GM10266 (cell line): Measurements from ENCODE around the gene NPSR1.
"Not testable (repeated sequence)": the region's sequence is repeated elsewhere in the genome, so short reads cannot be mapped to it uniquely, and the experiment has no call there.

Experiments used
- DNase-seq: peaks from one replicate; pipeline ENCODE4 v3.0.0; 2012; ENCODE audit errors: extremely low spot score
- CTCF ChIP-seq: IDR thresholded peaks from 2 replicates; pipeline ENCODE4 v1.5.1; 2012; ENCODE audit warnings: mild to moderate bottlenecking, low read depth; ENCODE audit not compliant: control insufficient read depth, insufficient read depth; ENCODE audit errors: missing control alignments

Gene NPSR1

DNA sequence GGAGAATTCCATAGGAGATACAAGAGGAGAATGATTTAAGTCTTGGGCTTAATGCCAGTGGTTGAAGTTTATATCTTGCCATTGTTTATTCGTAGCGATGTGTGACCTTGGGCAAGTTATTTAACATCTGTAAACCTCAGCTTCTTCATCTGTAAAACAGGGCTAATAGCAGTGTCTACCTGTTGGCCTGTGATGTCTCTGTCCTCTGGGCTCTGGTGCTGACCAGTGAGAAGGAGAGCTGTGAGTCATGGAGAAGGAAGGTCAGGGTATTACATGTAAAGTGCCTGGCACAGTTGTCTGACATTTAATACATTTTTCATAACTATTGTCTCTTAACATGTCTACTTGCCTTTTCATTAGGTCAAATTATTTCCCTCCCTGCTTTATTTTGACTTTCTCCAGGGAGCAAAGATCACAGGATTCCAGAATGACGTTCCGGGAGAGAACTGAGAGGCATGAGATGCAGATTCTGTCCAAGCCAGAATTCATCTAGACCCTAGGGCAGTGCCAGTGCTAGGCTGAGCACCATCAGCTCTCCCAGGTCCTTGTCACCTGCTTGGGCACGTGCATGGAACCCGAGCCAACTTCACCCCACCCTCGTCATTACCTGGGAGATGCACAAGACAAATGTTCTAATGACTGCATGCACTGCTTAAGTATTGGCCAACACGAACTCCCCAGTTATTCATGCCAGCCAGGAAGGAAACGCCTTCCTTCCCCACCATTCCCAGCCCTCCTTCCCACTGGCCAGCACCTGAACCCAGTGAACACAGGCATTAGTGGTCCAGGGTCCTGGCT is 191.3 kb downstream of the NPSR1 start:
- no peak for DNase-seq
- TF ChIP-seq CTCF, result no peak

- no peak for DNase-seq
These were observed 192.0 kb downstream of the NPSR1 start for GRCh38 chr7:34849986-34850385.

GRCh38 chr7:34850681-34851080 is 192.7 kb downstream of the NPSR1 start:
- DNase-seq, result no peak
- TF ChIP-seq CTCF, result no peak

More at GRCh38 chr7:34849986-34850385, 192.0 kb downstream of the NPSR1 start:
- TF ChIP-seq CTCF, result no peak

GRCh38 chr7:34851431-34851830 is 193.4 kb downstream of the NPSR1 start:
- no peak for TF ChIP-seq CTCF
- DNase-seq, result no peak

DNA sequence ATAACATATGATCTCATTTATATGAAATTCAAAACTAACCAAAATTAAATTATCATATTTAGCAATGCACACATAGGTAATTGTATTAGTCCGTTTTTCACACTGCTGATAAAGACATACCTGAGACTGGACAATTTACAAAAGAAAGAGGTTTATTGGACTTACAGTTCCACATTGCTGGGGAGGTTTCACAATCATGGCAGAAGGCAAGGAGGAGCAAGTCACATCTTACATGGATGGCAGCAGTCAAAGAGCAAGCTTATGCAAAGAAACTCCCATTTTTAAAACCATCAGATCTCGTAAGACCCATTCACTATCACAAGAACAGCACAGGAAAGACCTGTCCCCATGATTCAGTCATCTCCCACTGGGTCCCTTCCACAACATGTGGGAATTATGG is 200.4 kb downstream of the NPSR1 start:
- not testable (repeated sequence) for DNase-seq

- DNase-seq, result not testable (repeated sequence)
These were observed 201.3 kb downstream of the NPSR1 start for GRCh38 chr7:34859281-34859680.

DNA sequence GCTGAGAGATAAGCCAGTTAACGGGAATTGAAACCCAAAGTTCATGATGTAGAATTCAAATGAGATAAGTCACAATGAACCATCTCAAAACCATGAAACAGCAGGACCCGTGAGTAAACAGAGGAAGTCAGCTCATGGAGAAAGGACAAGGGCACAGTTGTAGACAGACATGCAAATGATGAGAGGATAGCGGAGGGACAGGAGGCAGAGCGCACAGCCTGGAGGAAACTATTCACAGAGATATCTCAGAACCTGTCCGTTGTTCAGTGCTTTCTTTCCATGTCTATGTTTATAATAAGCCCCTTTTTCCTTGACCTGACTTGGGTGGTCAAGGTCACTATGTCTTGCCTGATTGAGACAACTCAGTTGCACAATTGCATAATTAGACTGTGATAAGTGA is 208.2 kb downstream of the NPSR1 start:
- DNase-seq, result not testable (repeated sequence)

GRCh38 chr7:34867341-34867740 is 209.3 kb downstream of the NPSR1 start:
- not testable (repeated sequence) for DNase-seq

DNA sequence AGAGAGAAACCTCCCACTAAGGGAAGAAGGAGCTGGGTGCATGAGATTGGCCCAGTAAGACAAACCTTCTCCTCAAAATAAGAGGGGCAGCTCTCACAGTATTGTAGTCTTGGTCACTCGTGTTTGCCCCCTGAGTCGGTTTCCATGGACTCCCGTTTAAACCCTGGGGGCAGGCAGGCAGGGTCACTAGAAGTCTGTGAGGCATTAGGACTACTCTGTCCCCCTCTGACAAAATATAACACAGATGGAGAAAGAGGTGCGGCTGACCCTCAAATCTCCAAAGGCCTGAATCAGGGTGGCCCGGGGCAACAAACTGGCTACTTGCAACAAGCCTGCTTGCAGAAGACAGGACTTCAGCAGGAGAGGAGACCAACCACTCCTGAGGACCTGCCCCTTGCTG is 210.6 kb downstream of the NPSR1 start:
- DNase-seq, result not testable (repeated sequence)

DNA sequence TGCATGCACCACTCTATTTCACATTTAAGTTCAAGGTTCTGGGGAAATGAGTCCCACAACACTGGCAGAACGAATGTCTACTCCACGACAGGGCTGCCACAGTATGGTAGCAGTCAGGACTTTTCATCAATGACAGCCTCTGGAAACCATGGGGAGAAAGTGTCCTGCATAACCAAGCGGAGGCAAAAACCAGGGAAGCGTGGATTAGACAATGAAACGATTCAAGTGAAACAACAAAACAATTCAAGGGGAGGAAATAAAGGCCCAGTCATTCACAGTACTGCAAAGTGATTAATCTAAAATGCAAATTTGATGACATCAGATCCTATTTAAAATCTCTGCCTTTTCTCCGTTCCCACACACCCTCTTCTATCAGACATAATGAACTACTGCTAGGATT is 211.0 kb downstream of the NPSR1 start:
- DNase-seq, result no peak
- no peak for TF ChIP-seq CTCF

DNA sequence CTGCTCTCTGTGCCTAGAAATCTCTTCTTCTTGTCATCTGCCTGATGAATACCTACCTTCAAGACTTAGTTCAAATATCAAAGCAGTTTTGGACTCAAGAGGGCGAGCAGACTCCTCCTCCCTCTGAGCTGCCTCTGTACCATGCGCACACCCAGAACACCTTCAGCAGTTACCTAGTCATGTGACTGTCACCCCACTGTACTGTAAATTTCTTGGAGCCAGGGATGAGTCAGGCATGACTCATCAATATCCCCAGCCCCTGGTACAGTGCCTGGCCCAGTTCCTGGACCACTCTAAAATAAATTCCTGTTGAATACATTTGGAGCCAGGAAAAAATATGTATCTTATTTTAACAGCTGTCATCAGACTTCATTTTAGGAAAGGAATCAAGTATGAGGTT is 212.0 kb downstream of the NPSR1 start:
- not testable (repeated sequence) for DNase-seq

DNA sequence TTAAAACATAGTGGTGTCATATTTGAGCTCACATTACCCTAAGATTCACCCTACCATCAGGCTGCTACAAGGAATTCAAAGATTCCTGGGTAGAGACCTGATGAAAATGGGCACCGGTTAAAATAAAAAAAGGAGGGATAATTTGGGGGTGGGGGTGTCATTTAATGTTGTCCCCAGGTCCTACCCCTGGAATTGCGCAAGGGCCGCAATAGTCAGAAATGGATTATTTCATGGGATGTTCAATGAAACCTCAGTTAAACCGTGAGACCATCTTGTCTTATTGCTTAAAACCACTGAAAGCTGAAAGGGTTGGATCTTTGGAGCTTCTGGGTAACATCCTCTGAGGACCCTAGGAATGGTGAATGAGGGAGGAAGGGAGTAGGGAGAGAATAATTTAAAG is 216.3 kb downstream of the NPSR1 start:
- not testable (repeated sequence) for DNase-seq
